GM21515 (cell line): Measurements from ENCODE around the gene LAMC3.

Experiments
- ATAC-seq: cut with Tn5 transposase; IDR thresholded peaks from one replicate; pipeline ENCODE4 v1.9.1; 2021; ENCODE audit not compliant: unreplicated experiment

LAMC3 gene

GRCh38 chr9:131042666-131043065 lies 33.7 kb downstream of the LAMC3 start:
- no peak for ATAC-seq

GRCh38 chr9:131043087-131043486 lies 34.1 kb downstream of the LAMC3 start:
- no peak for ATAC-seq

- ATAC-seq: no peak
Measured at GRCh38 chr9:131043646-131044045, 34.7 kb downstream of the LAMC3 start.

- ATAC-seq: no peak
Measured at GRCh38 chr9:131045300-131046092, 36.5 kb downstream of the LAMC3 start.

GRCh38 chr9:131046093-131046380 lies 37.1 kb downstream of the LAMC3 start:
- no peak for ATAC-seq

GRCh38 chr9:131046581-131047202 lies 37.7 kb downstream of the LAMC3 start:
- peak; percentile 68 for ATAC-seq

GRCh38 chr9:131048332-131048731 lies 39.4 kb downstream of the LAMC3 start:
- ATAC-seq: no peak

GRCh38 chr9:131048820-131049219 lies 39.8 kb downstream of the LAMC3 start:
- no peak for ATAC-seq

GRCh38 chr9:131049829-131050715 lies 41.1 kb downstream of the LAMC3 start:
- ATAC-seq: no peak

GRCh38 chr9:131050831-131051230 lies 41.9 kb downstream of the LAMC3 start:
- ATAC-seq: no peak

GRCh38 chr9:131051592-131052517 lies 42.9 kb downstream of the LAMC3 start:
- ATAC-seq: no peak

GRCh38 chr9:131053896-131054295 lies 44.9 kb downstream of the LAMC3 start:
- no peak for ATAC-seq

GRCh38 chr9:131056781-131057506 lies 48.0 kb downstream of the LAMC3 start:
- no peak for ATAC-seq

GRCh38 chr9:131060900-131061630 lies 52.1 kb downstream of the LAMC3 start:
- no peak for ATAC-seq

- no peak for ATAC-seq
Measured at GRCh38 chr9:131062969-131063368, 54.0 kb downstream of the LAMC3 start.

- ATAC-seq: no peak
Measured at GRCh38 chr9:131065599-131065998, 56.6 kb downstream of the LAMC3 start.

GRCh38 chr9:131067625-131068024 lies 58.7 kb downstream of the LAMC3 start:
- ATAC-seq: no peak

GRCh38 chr9:131068076-131068816 lies 59.3 kb downstream of the LAMC3 start:
- ATAC-seq: no peak

GRCh38 chr9:131069699-131070098 lies 60.7 kb downstream of the LAMC3 start:
- no peak for ATAC-seq
